IgD-negative memory B cell (primary cell): ENCODE results near the gene MYO9B. TPM values are rescaled to one million over a fixed set of nuclear protein-coding genes. Genes with fewer than 3 reads are reported as not detected.

Experiments
- H3K27ac Mint-ChIP-seq, 3 donors: one replicate each; pipeline ENCODE4 v1.8.0; 2020 to 2022; ENCODE audit warnings: mild to moderate bottlenecking in 3 of 3, mixed read lengths in 3 of 3, moderate library complexity in 1 of 3
- H3K27me3 Mint-ChIP-seq: one replicate; pipeline ENCODE4 v1.8.0; 2021; ENCODE audit warnings: mixed read lengths
- H3K36me3 Mint-ChIP-seq: one replicate; pipeline ENCODE4 v1.8.0; 2020; ENCODE audit warnings: mild to moderate bottlenecking, mixed read lengths
- H3K4me1 Mint-ChIP-seq, 3 donors: one replicate each; pipeline ENCODE4 v1.8.0; 2020 to 2022; ENCODE audit warnings: mixed read lengths in 3 of 3, mild to moderate bottlenecking in 1 of 3
- H3K4me3 Mint-ChIP-seq, 4 donors: one replicate each; pipeline ENCODE4 v1.8.0; 2020 to 2022; ENCODE audit warnings: mild to moderate bottlenecking in 4 of 4, mixed read lengths in 4 of 4, moderate library complexity in 3 of 4
- H3K9me3 Mint-ChIP-seq, 3 donors: one replicate each; pipeline ENCODE4 v1.8.0; 2020 to 2021; ENCODE audit warnings: mixed read lengths in 3 of 3, mild to moderate bottlenecking in 1 of 3
- polyA plus RNA-seq: library from polyadenylated mRNA; unstranded; fragments of 300-500 nt; fragmentation: Illumina TruSeq; gene quantifications from one replicate; pipeline ENCODE4 v1.2.3, GENCODE V29; 2021

The MYO9B gene
- polyA plus RNA-seq, 1 donor from 2014 or later, result 26.9 TPM

DNA sequence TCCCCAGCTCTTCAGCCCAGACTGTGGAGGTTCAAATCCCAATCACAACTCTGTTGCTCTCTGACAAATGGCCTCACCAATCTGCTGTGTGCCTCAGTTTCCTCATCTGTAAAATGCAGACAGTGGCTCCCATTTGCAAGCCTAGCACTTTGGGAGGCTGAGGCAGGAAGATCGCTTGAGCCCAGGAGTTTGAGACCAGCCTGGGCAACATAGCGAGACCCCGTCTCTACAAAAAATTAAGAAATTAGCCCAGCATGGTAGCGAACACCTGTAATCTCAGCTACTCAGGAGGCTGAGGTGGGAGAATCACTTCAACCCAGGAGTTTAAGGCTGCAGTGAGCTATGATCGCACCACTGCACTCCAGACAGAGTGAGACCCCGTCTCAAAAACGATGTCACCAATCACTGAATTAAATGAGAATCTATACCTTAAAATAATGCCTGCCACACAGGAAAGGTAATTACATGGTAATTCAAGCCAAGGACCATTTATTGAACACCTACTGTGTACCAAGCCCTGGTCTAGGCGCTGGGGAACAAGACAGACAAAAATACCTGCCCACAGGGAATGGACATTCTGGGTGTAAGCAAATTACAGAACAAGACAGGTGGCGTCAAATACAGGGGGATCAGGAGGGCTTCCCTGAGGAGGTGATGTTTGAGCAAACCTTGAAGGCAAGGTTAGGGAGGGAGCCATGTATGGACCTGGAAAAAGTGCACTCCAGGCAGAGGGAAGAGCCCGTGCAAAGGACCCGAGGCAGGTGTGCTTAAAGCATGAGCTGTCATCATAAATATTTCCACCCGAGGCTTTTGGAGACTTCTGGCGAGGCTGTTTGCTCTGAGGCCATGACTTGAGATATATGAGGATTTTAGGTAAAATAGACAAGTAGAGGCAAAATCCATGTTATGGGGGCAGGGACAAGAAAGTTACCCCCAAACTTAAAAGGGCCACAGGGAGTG is 162.4 kb downstream of the MYO9B start:
- no peak overlapping the region for H3K27ac Mint-ChIP-seq
- H3K27me3 Mint-ChIP-seq, result no peaks in the 10 kb centered on the region
- H3K9me3 Mint-ChIP-seq, result no peaks in the 10 kb centered on the region
- no peaks in the 10 kb centered on the region for H3K36me3 Mint-ChIP-seq
- peaks cover 5 to 8% (median 8%) of the 10 kb centered on the region in 3 donors for H3K4me1 Mint-ChIP-seq
- H3K4me3 Mint-ChIP-seq, result peak overlapping the region in 1 of 4 donors; percentile 74

DNA sequence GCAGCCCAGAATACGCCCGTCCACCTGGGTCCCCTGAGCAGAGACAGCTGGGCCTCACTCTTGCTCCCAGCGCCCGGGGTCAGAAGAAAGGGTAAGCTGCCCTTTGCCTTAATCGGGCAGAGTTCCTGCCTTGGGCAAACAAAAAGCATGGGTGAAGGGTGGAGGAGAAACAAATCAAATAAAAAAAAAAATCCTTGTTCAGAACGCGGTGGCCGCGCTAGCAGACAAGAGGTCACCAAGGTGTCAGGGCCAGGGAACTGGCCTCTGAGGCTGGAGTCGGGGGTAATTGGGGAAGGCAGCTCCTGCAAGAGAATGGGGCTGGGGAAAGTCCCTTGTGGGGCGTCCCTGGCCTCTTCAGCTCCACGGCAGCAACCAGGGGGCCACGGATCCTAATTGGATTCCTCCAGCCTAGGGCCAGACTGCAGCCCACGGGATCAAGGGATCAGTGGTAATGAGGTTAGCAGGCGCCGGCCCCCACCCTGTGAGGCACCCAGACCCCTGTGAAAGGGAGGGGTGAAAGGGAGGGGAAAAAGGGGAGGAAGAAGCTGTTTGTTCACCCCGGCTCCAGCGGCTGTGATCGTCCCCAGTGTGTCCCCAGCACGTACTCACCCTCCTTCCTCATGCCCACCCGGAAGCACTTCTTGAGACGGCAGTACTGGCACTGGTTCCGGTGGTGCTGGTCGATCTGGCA is 164.6 kb downstream of the MYO9B start:
- peak overlapping the region in 1 of 3 donors; percentile 72 for H3K27ac Mint-ChIP-seq
- peak overlapping the region in 2 of 4 donors; percentile 12 to 64 for H3K4me3 Mint-ChIP-seq
- no peaks in the 10 kb centered on the region for H3K9me3 Mint-ChIP-seq
- H3K36me3 Mint-ChIP-seq, result no peaks in the 10 kb centered on the region
- H3K4me1 Mint-ChIP-seq, result peaks cover 4 to 8% (median 5%) of the 10 kb centered on the region in 3 donors
- no peaks in the 10 kb centered on the region for H3K27me3 Mint-ChIP-seq

DNA sequence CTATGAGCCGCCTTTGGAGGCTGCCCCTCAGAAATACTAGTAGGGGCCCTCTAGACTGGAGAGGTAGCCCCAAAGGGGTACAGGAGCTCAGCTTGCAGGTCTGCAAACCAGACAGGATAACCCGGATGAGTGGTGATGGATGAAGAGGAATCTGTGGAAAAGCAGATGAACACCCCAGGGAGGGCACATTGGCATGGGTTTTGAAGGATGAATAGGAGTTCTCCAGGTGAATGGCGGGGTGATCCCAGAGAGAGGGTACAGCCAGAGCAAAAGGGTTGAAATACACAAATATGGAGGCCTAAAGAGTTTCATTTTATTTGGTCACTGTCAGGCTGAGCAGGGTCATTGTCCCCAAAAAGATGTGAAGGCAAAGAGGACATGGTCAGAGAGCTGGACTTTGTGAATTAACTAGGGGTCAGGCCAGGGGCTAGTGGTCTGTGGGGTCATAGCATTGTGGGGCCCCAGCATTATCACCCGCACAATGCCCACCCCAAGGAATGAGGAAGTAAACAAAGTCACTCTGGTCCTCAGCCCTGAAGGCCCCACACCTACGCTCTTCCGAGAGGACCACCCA is 165.3 kb downstream of the MYO9B start:
- no peaks in the 10 kb centered on the region for H3K27me3 Mint-ChIP-seq
- no peaks in the 10 kb centered on the region for H3K36me3 Mint-ChIP-seq
- peaks cover 4 to 8% (median 5%) of the 10 kb centered on the region in 3 donors for H3K4me1 Mint-ChIP-seq
- no peaks in the 10 kb centered on the region for H3K9me3 Mint-ChIP-seq
- peak overlapping the region in 2 of 3 donors; percentile 72 to 84 for H3K27ac Mint-ChIP-seq
- peak overlapping the region in 2 of 4 donors; percentile 12 to 64 for H3K4me3 Mint-ChIP-seq

DNA sequence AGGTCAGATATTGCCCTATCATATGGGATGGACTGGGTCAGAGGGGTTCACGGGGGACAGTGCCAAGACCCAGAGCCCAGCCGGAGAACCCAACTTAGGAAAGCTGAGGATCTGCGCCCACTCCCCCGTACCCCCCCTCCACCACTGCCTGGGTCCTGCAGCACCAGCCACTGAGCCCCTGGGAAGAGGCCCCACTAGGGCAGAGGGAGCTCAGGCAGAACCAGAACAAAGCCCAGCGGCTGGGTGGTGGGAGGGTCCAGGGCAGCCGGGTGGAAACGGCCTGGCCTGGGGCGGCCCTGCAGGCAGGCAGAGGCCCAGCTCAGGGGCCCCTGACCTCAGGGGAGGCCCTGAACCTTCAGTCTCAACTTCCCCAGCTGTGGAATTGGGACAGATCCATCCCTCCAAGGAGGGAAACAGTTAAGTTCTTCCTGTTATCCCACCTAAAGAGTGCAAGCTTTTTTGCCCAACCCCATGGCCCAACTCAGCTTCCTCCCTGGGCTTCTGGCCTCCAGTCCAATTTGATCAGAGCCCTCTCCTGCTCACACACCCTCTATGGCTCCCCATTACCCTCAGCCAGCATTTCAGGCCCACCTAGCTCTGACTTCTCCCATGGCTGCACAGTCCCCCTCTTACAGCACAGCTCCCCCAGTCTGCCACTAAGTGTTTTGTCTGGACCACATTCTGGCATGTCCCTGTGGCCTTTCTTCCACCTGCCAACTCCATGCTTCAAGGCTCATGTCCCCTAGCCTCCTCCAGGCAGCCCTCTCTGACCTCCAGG is 167.0 kb downstream of the MYO9B start:
- Mint-ChIP-seq H3K27me3 (no peaks in the 10 kb centered on the region), H3K4me3 (peak overlapping the region in 3 of 4 donors; percentile 15 to 64 (median 49)), H3K27ac (peak overlapping the region in 2 of 3 donors; percentile 56 to 82), H3K4me1 (peaks cover 4 to 11% (median 5%) of the 10 kb centered on the region in 3 donors), H3K36me3 (no peaks in the 10 kb centered on the region), H3K9me3 (no peaks in the 10 kb centered on the region)

DNA sequence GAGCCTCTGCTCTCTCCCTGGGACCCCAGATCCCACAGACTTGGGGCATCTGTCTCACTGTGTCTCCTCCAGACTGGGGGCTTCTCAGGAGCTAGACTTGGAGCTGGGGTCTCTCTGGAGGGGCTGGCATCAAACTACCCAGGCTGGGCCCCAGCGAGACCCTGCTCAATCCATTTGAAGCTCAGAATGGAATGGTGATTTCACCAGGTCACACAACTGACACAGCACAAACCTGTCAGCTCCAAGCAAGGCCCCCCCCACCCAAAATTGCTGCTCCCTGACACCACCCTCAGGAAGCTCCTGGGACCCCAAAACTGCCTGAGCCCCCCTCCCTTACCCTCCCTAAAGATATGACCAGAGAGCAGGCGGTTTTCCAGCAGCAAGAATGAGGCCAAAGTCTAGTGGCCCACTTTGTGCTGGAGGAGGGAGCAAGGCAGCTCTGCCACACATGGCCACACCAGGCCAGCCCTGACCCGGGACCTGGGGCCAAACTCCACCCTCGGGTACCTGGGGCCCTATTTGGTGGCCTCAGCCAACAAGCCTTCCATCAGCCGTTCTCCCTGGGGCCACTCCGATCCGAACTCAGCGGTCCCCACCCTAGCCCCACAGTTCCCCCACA is 167.7 kb downstream of the MYO9B start:
- H3K27me3 Mint-ChIP-seq, result no peaks in the 10 kb centered on the region
- H3K36me3 Mint-ChIP-seq, result no peaks in the 10 kb centered on the region
- H3K9me3 Mint-ChIP-seq, result no peaks in the 10 kb centered on the region
- peak overlapping the region in 2 of 4 donors; percentile 30 to 67 for H3K4me3 Mint-ChIP-seq
- peak overlapping the region in 2 of 3 donors; percentile 58 to 82 for H3K27ac Mint-ChIP-seq
- peaks cover 4 to 11% (median 5%) of the 10 kb centered on the region in 3 donors for H3K4me1 Mint-ChIP-seq

DNA sequence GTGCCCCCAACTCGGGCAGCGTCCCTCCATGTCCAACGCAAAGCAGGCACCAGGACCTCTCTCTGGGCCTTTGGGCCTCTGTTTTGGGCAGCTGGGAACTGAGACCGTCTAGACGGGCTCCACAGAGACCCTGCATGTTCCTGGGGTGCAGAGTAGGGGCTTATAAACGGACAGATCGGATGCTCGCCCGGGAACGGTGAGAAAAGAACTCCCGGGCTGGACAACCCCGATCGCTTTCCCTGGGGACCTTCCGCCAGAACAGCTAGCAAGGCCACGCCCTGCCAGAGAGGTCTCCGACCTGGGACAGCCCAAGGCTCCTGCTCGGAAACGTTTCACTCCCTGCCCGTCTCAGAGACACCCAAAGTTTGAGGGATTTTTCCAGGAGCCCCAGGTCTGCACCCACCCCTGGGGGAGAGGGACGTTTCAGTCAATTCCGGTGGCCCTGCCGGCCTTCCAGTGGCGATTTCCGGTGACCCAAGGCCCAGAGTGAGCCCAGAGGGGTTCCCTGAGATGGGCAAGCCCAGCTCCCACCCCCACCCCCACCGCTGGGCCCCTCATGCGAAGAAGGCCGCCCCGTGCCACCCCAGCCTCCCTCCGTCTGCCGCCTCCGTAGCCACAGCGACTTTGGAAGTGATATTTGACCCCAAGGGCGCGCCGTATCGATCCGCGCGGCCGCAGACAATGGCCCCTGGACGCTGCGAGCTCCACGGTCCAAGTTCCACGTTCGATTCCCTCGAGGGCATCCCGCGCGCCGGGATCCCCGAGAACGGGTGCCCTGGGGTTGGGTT is 168.4 kb downstream of the MYO9B start:
- H3K36me3 Mint-ChIP-seq, result no peaks in the 10 kb centered on the region
- peak overlapping the region; percentile 67 to 82 (median 73) for H3K4me3 Mint-ChIP-seq
- H3K4me1 Mint-ChIP-seq, result peaks cover 4 to 11% (median 5%) of the 10 kb centered on the region in 3 donors
- H3K27ac Mint-ChIP-seq, result peak overlapping the region in 1 of 3 donors; percentile 58
- no peaks in the 10 kb centered on the region for H3K9me3 Mint-ChIP-seq
- H3K27me3 Mint-ChIP-seq, result no peaks in the 10 kb centered on the region

DNA sequence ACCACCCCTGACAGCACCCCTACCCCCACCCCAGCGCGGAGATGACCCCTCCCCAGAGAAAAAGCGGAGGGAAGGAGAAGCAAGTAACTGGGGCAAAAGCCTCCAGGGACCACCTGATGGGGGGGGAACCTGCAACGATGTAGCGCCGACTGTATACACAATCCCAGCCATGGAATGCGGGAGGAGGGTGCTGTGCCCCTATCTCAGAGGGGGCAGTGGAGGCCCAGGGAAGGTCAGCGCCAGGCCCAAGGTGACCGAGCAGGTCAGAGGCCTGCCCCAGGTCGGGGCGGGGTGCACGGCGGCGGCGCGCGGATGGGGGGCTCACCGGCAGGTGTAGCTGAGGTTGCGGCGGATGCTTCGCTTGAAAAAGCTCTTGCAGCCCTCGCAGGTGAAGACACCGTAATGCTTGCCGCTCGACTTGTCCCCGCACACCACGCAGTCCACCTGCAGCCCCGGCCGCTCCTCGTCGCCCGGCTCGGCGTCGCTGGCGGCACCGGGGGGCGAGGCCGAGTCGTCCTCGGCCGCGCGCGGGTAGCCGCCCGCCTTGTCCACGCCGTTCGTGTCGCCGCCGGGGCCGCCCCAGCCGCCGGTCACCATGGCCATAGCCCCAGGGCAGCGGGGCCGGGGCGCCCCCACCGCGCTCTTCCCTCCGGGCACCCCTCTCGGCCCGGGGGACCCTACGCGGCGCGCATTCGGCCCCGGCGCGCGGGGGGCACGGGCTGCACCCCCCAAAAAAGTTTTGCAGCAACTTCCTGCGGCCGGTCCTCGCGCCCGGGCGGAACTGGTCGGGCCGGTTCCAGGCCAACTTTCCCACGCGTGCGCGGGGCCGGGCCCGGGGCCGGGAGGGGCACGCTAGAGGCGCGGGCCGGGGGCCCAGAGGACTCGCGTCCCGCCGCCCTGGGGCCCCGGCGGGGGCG is 169.3 kb downstream of the MYO9B start:
- Mint-ChIP-seq H3K4me1 (peaks cover 4 to 11% (median 5%) of the 10 kb centered on the region in 3 donors), H3K27me3 (no peaks in the 10 kb centered on the region), H3K4me3 (peak overlapping the region; percentile 65 to 82 (median 68)), H3K27ac (no peak overlapping the region), H3K9me3 (no peaks in the 10 kb centered on the region), H3K36me3 (no peaks in the 10 kb centered on the region)

DNA sequence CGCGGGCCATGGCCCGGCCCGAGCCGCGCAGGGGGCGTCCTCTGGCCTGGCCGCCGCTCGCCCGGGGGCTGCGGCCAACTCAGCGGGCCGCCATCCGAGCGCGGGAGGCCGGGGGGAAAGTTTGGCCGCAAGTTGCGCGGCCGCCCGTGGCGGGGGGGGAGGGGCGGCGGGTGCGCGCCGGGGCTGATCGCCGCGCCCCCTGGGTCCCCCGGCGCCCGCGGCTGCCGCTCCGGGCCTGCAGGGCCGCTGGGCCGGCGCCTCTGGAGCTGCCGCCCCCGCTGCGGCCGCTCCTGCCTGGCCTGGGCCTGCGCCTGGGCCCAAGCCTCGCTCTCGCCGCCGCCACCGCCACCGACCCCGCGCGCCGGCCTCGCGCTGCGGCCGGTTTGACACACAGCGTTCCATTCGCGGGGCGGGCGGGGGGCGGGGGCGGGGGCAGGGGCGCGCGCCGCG is 170.0 kb downstream of the MYO9B start, which contains the start of gene NR2F6:
NR2F6 (minus strand) TSS at position 385 of the 450 bp plus-strand sequence. CDS start 699 bp downstream, outside the sequence.
- Mint-ChIP-seq H3K36me3 (no peaks in the 10 kb centered on the region), H3K27me3 (no peaks in the 10 kb centered on the region), H3K27ac (peak within 1 kb of the TSS in 2 of 3 donors; percentile 79 to 86), H3K4me3 (peak within 1 kb of the TSS; percentile 89 to 97 (median 92)), H3K4me1 (peaks cover 4 to 11% (median 5%) of the 10 kb centered on the region in 3 donors), H3K9me3 (no peaks in the 10 kb centered on the region)

DNA sequence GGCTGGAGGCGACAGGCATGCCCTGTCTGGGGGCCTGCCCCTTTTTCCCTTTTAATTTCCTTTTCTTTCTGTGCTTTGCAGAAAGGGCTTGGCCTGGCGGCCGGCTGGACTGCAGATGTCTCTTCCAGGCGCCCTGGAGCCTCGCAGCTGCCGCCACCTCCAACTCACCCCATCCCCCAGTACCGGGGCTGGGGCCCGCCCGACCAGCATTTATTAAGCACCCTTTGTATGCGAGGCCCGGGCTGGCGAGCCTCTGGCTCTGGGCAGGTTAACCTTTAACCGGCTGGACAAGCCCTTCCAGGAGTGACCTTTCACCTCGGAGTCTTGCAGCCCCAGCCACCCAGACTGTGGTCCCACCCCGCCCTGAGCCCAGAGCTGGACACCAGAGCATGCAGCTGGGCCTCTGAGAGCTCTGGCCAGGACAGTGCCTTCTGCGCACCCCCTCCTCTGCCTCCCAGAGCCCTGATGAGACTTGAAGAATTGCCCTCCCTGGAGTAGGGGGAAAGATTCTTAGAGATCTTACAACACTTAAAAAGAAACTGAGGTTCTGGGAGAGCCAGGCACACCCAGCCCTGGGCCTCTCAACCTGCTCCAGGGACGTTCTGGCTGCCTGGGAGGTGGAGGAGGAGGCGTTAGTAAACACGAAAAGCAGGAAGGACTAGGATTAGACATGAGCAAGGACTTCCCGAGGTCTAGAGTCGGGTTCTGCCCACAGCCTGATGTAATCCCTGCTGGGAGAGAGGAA is 171.3 kb downstream of the MYO9B start:
- H3K9me3 Mint-ChIP-seq, result no peaks in the 10 kb centered on the region
- no peaks in the 10 kb centered on the region for H3K36me3 Mint-ChIP-seq
- H3K4me1 Mint-ChIP-seq, result peaks cover 0 to 11% (median 5%) of the 10 kb centered on the region in 3 donors
- H3K27ac Mint-ChIP-seq, result peak overlapping the region in 2 of 3 donors; percentile 72 to 79
- peak overlapping the region; percentile 89 to 97 (median 92) for H3K4me3 Mint-ChIP-seq
- no peaks in the 10 kb centered on the region for H3K27me3 Mint-ChIP-seq

DNA sequence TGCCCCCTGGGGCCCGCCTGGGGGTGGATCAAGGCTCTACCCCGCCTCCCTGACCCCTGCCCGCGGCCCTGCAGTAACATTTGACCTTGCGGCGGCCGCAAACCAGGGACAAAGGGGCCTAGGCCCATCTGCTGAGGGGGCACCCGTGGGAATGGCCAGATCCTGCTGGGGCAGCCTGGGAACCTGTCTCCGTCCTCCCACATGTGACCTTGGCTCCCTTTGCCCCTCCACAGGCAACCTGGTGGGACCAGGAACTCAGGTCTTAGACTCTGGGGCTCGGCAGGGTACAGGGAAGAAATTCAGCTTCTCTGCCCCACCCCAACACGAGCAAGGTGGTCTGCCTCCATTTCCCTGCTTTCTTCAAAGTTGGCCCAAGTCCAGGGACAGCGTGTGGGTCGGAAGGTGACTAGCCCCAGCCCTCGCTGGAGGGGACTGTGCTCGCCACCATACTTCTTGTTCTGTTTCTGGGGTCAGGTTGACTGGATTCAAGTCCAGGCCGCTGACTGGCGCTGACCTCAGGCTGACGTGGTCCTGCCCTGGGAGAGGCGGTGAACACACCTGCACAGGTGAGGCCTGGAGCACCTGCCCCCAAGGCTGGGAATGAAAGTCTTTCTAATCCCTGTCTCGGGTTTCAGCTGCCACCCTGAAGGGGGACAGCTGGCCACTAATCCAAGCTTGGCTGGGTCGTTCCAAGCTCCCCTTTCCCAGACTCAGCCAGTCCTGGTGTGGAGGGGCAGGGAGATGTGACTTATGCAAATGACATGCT is 172.6 kb downstream of the MYO9B start:
- Mint-ChIP-seq H3K4me1 (peaks cover 0 to 5% (median 0%) of the 10 kb centered on the region in 3 donors), H3K9me3 (no peaks in the 10 kb centered on the region), H3K4me3 (peak overlapping the region in 1 of 4 donors; percentile 75), H3K27ac (peak overlapping the region in 2 of 3 donors; percentile 39 to 53), H3K27me3 (no peaks in the 10 kb centered on the region), H3K36me3 (no peaks in the 10 kb centered on the region)

DNA sequence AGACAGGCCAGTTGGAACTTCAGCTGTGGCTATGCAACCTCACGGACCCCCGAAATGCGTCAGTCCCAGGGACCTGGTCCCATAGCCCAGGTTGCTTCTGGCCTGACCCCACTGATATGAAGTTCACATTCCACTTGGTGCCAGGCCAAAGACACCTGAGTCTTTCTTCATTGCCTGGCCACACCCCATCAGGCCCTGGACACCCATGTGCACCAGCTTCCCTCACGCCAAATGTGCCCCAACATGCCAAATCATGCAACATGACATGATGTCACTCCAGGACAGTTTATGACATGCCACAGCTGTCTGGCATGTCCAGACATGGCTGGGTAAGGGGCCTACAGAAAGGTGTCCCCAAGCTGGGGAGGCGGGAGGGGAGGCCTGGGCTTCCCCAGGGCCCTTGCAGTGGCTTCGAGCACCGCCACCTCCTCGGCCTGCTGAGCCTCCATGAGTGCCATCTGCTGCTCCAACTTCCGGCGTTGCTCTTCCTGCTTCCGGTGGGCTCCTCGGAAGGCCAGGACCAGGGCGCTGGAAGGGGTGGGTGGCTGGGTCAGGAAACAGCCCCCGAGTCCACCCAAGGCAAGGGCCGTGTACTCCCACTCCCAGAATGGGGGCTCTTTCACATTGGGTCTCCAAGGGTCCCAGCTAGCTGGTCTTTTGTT is 174.4 kb downstream of the MYO9B start:
- H3K4me3 Mint-ChIP-seq, result peak overlapping the region in 2 of 4 donors; percentile 63 to 75
- no peaks in the 10 kb centered on the region for H3K9me3 Mint-ChIP-seq

More for the DNA sequence above, 174.4 kb downstream of the MYO9B start:
- Mint-ChIP-seq H3K27ac (peak overlapping the region in 2 of 3 donors; percentile 25 to 90), H3K4me1 (peaks cover 0 to 4% (median 0%) of the 10 kb centered on the region in 3 donors), H3K27me3 (no peaks in the 10 kb centered on the region), H3K36me3 (no peaks in the 10 kb centered on the region)
